ENCODE results near the gene SGPP2.

SGPP2 gene

GRCh38 chr2:222591661-222592060, 167.3 kb downstream of the SGPP2 start:
- DNase-seq = no peak

GRCh38 chr2:222592176-222592575, 167.8 kb downstream of the SGPP2 start:
- DNase-seq = no peak

GRCh38 chr2:222594679-222595078, 170.3 kb downstream of the SGPP2 start:
- DNase-seq = no peak

GRCh38 chr2:222595581-222595980, 171.2 kb downstream of the SGPP2 start:
- no peak for DNase-seq

- no peak for DNase-seq
Measured at GRCh38 chr2:222598611-222599010, 174.3 kb downstream of the SGPP2 start.

- DNase-seq = no peak
Measured at GRCh38 chr2:222603501-222603900, 179.2 kb downstream of the SGPP2 start.

- DNase-seq = no peak
Measured at GRCh38 chr2:222604749-222605515, 180.6 kb downstream of the SGPP2 start.

GRCh38 chr2:222606306-222606705, 182.0 kb downstream of the SGPP2 start:
- no peak for DNase-seq

- no peak for DNase-seq
Measured at GRCh38 chr2:222608081-222608480, 183.7 kb downstream of the SGPP2 start.

GRCh38 chr2:222609381-222609780, 185.0 kb downstream of the SGPP2 start:
- no peak for DNase-seq
